ENCODE results near the gene HOXA6.

Gene HOXA6

GRCh38 chr7:27106901-27107240 lies 40.7 kb downstream of the HOXA6 start:
- Mint-ChIP-seq H3K4me1 (ENCODE audit: low read depth) (peaks cover 6% of the 10 kb centered on the region), H3K36me3 (ENCODE audit: low read depth) (peaks cover 5% of the 10 kb centered on the region), H3K4me3 (no peak overlapping the region), H3K9me3 (no peaks in the 10 kb centered on the region), H3K27ac (no peak overlapping the region), H3K27me3 (ENCODE audit: low read depth) (peaks cover 37% of the 10 kb centered on the region)

GRCh38 chr7:27106181-27106900 lies 41.2 kb downstream of the HOXA6 start:
- Mint-ChIP-seq H3K27ac (no peak overlapping the region), H3K27me3 (ENCODE audit: low read depth) (peaks cover 42% of the 10 kb centered on the region), H3K9me3 (no peaks in the 10 kb centered on the region)

GRCh38 chr7:27105301-27106031 lies 42.1 kb downstream of the HOXA6 start:
- no peaks in the 10 kb centered on the region for H3K9me3 Mint-ChIP-seq
- no peak overlapping the region for H3K27ac Mint-ChIP-seq
- H3K27me3 Mint-ChIP-seq (ENCODE audit: low read depth), result peaks cover 51% of the 10 kb centered on the region
- H3K4me3 Mint-ChIP-seq, result no peak overlapping the region
- H3K4me1 Mint-ChIP-seq (ENCODE audit: low read depth), result peaks cover 6% of the 10 kb centered on the region
- H3K36me3 Mint-ChIP-seq (ENCODE audit: low read depth), result peaks cover 10% of the 10 kb centered on the region

More at GRCh38 chr7:27106181-27106900, 41.2 kb downstream of the HOXA6 start:
- Mint-ChIP-seq H3K4me1 (ENCODE audit: low read depth) (peaks cover 6% of the 10 kb centered on the region), H3K4me3 (no peak overlapping the region), H3K36me3 (ENCODE audit: low read depth) (peaks cover 7% of the 10 kb centered on the region)

GRCh38 chr7:27104341-27105058 lies 43.1 kb downstream of the HOXA6 start:
- peaks cover 61% of the 10 kb centered on the region for H3K27me3 Mint-ChIP-seq (ENCODE audit: low read depth)
- H3K4me3 Mint-ChIP-seq, result no peak overlapping the region

GRCh38 chr7:27103489-27104226 lies 43.9 kb downstream of the HOXA6 start:
- Mint-ChIP-seq H3K36me3 (ENCODE audit: low read depth) (peaks cover 19% of the 10 kb centered on the region), H3K4me3 (no peak overlapping the region), H3K9me3 (no peaks in the 10 kb centered on the region), H3K27ac (no peak overlapping the region), H3K27me3 (ENCODE audit: low read depth) (peaks cover 69% of the 10 kb centered on the region), H3K4me1 (ENCODE audit: low read depth) (peaks cover 6% of the 10 kb centered on the region)

More at GRCh38 chr7:27104341-27105058, 43.1 kb downstream of the HOXA6 start:
- Mint-ChIP-seq H3K9me3 (no peaks in the 10 kb centered on the region), H3K36me3 (ENCODE audit: low read depth) (peaks cover 14% of the 10 kb centered on the region), H3K27ac (no peak overlapping the region), H3K4me1 (ENCODE audit: low read depth) (peaks cover 6% of the 10 kb centered on the region)

GRCh38 chr7:27102581-27103442 lies 44.8 kb downstream of the HOXA6 start, which contains the start of gene HOXA2:
HOXA2 (minus strand) TSS chr7:27102683; CDS start chr7:27102500, 183 bp downstream.
- H3K9me3 Mint-ChIP-seq, result no peaks in the 10 kb centered on the region
- H3K27ac Mint-ChIP-seq, result no peak within 1 kb of the TSS
- peaks cover 74% of the 10 kb centered on the region for H3K27me3 Mint-ChIP-seq (ENCODE audit: low read depth)
- peaks cover 8% of the 10 kb centered on the region for H3K4me1 Mint-ChIP-seq (ENCODE audit: low read depth)
- peaks cover 20% of the 10 kb centered on the region for H3K36me3 Mint-ChIP-seq (ENCODE audit: low read depth)
- H3K4me3 Mint-ChIP-seq, result no peak within 1 kb of the TSS

- Mint-ChIP-seq H3K27ac (no peak overlapping the region), H3K27me3 (ENCODE audit: low read depth) (peaks cover 81% of the 10 kb centered on the region), H3K4me3 (no peak overlapping the region), H3K9me3 (no peaks in the 10 kb centered on the region), H3K36me3 (ENCODE audit: low read depth) (peaks cover 20% of the 10 kb centered on the region), H3K4me1 (ENCODE audit: low read depth) (peaks cover 11% of the 10 kb centered on the region)
Measured at GRCh38 chr7:27101957-27102580, 45.5 kb downstream of the HOXA6 start.

- Mint-ChIP-seq H3K27ac (no peak overlapping the region), H3K36me3 (ENCODE audit: low read depth) (peaks cover 20% of the 10 kb centered on the region), H3K4me3 (no peak overlapping the region), H3K9me3 (no peaks in the 10 kb centered on the region), H3K27me3 (ENCODE audit: low read depth) (peaks cover 83% of the 10 kb centered on the region), H3K4me1 (ENCODE audit: low read depth) (peaks cover 11% of the 10 kb centered on the region)
Measured at GRCh38 chr7:27101171-27101956, 46.2 kb downstream of the HOXA6 start.

GRCh38 chr7:27100694-27101170 lies 46.8 kb downstream of the HOXA6 start:
- H3K27ac Mint-ChIP-seq, result no peak overlapping the region
- H3K4me3 Mint-ChIP-seq, result no peak overlapping the region
- peaks cover 12% of the 10 kb centered on the region for H3K4me1 Mint-ChIP-seq (ENCODE audit: low read depth)

GRCh38 chr7:27099453-27100370 lies 47.9 kb downstream of the HOXA6 start:
- Mint-ChIP-seq H3K27ac (no peak overlapping the region), H3K4me1 (ENCODE audit: low read depth) (peaks cover 18% of the 10 kb centered on the region), H3K4me3 (no peak overlapping the region), H3K9me3 (no peaks in the 10 kb centered on the region), H3K27me3 (ENCODE audit: low read depth) (peaks cover 85% of the 10 kb centered on the region), H3K36me3 (ENCODE audit: low read depth) (peaks cover 20% of the 10 kb centered on the region)

More at GRCh38 chr7:27100694-27101170, 46.8 kb downstream of the HOXA6 start:
- Mint-ChIP-seq H3K27me3 (ENCODE audit: low read depth) (peaks cover 83% of the 10 kb centered on the region), H3K9me3 (no peaks in the 10 kb centered on the region), H3K36me3 (ENCODE audit: low read depth) (peaks cover 20% of the 10 kb centered on the region)

- Mint-ChIP-seq H3K4me1 (ENCODE audit: low read depth) (peaks cover 17% of the 10 kb centered on the region), H3K9me3 (no peaks in the 10 kb centered on the region), H3K27ac (no peak overlapping the region), H3K4me3 (no peak overlapping the region), H3K27me3 (ENCODE audit: low read depth) (peaks cover 86% of the 10 kb centered on the region), H3K36me3 (ENCODE audit: low read depth) (peaks cover 20% of the 10 kb centered on the region)
Measured at GRCh38 chr7:27098578-27099451, 48.8 kb downstream of the HOXA6 start.
